Astrocyte (in vitro differentiated cells and primary cell): ENCODE measurements around the gene RPL35A. TPM values are rescaled to one million over a fixed set of nuclear protein-coding genes. Genes with fewer than 3 reads are reported as not detected.

ENCODE experiments used
- DNase-seq: peaks from one replicate; pipeline ENCODE4 v3.0.0-alpha.2; 2010; ENCODE audit warnings: low read depth
- FAIRE-seq: peaks from 2 replicates; lab custom pipeline; 2011; peaks lifted over from hg19 to GRCh38; lab: Jason Lieb, UNC
- H2AFZ ChIP-seq: 2 replicates; pipeline ENCODE4 v1.6.0; 2012; ENCODE audit warnings: low read depth, low read length, inconsistent platforms
- H3K27ac ChIP-seq: 2 replicates; pipeline ENCODE4 v1.5.1; 2011; ENCODE audit warnings: low read depth, low read length, inconsistent platforms
- H3K27me3 ChIP-seq: 2 replicates; pipeline ENCODE4 v1.6.0; 2011; ENCODE audit warnings: low read length, inconsistent platforms; ENCODE audit not compliant: insufficient read depth
- H3K36me3 ChIP-seq: 2 replicates; pipeline ENCODE4 v1.5.1; 2011; ENCODE audit warnings: low read length, inconsistent platforms; ENCODE audit not compliant: insufficient read depth
- H3K4me1 ChIP-seq: 2 replicates; pipeline ENCODE4 v1.5.1; 2011; ENCODE audit warnings: low read length, inconsistent platforms; ENCODE audit not compliant: insufficient read depth
- H3K4me2 ChIP-seq: 2 replicates; pipeline ENCODE4 v1.6.0; 2012; ENCODE audit warnings: low read length, inconsistent platforms
- H3K4me3 ChIP-seq: 2 replicates; pipeline ENCODE4 v1.5.1; 2011; ENCODE audit warnings: low read depth, mild to moderate bottlenecking, low read length, inconsistent platforms; ENCODE audit not compliant: insufficient read depth
- H3K79me2 ChIP-seq: 2 replicates; pipeline ENCODE4 v1.6.0; 2012; ENCODE audit warnings: mild to moderate bottlenecking, low read length, inconsistent platforms; ENCODE audit not compliant: insufficient read depth
- H3K9ac ChIP-seq: 2 replicates; pipeline ENCODE4 v1.6.0; 2012; ENCODE audit warnings: mild to moderate bottlenecking, low read length, inconsistent platforms
- H3K9me3 ChIP-seq: 2 replicates; pipeline ENCODE4 v1.5.1; 2012; ENCODE audit warnings: low read depth, mild to moderate bottlenecking, low read length, inconsistent platforms; ENCODE audit not compliant: insufficient read depth
- H4K20me1 ChIP-seq: 2 replicates; pipeline ENCODE4 v1.6.0; 2012; ENCODE audit warnings: low read length, inconsistent platforms; ENCODE audit not compliant: insufficient read depth
- H3K27ac Mint-ChIP-seq: one replicate; pipeline ENCODE4 v1.8.0; 2021; ENCODE audit warnings: mild to moderate bottlenecking, mixed read lengths; ENCODE audit not compliant: unreplicated experiment
- H3K27me3 Mint-ChIP-seq: one replicate; pipeline ENCODE4 v1.8.0; 2021; ENCODE audit warnings: low read depth, mixed read lengths; ENCODE audit not compliant: unreplicated experiment
- H3K36me3 Mint-ChIP-seq: one replicate; pipeline ENCODE4 v1.8.0; 2021; ENCODE audit warnings: low read depth, mixed read lengths; ENCODE audit not compliant: unreplicated experiment
- H3K4me1 Mint-ChIP-seq: one replicate; pipeline ENCODE4 v1.8.0; 2021; ENCODE audit warnings: low read depth, mixed read lengths; ENCODE audit not compliant: unreplicated experiment
- H3K4me3 Mint-ChIP-seq: one replicate; pipeline ENCODE4 v1.8.0; 2021; ENCODE audit warnings: mild to moderate bottlenecking, moderate library complexity, mixed read lengths; ENCODE audit not compliant: unreplicated experiment
- H3K9me3 Mint-ChIP-seq: one replicate; pipeline ENCODE4 v1.8.0; 2021; ENCODE audit warnings: mild to moderate bottlenecking, mixed read lengths; ENCODE audit not compliant: unreplicated experiment
- CTCF ChIP-seq: IDR thresholded peaks from 2 replicates; pipeline ENCODE4 v1.5.1; 2011; ENCODE audit warnings: low read depth, mild to moderate bottlenecking, inconsistent platforms, low read length, moderate library complexity; ENCODE audit not compliant: insufficient read depth
- EZH2 ChIP-seq: IDR thresholded peaks from 2 replicates; pipeline ENCODE4 v1.6.1; 2012; ENCODE audit warnings: mild to moderate bottlenecking, low read length, inconsistent platforms; ENCODE audit not compliant: insufficient read depth
- total RNA-seq: library from RNA; stranded (reverse); gene quantifications from 2 replicates; pipeline ENCODE4 v1.2.1, GENCODE V29; 2021

The RPL35A gene
- total RNA-seq, 1 donor from 2014 or later, result 1,031 TPM

- Histone ChIP-seq H3K36me3 (peaks cover 52% of the 10 kb centered on the region), H3K4me2 (peak overlapping the region; percentile 90), H3K27ac (no peak overlapping the region), H3K9me3 (no peaks in the 10 kb centered on the region), H3K27me3 (no peaks in the 10 kb centered on the region), H3K79me2 (peaks cover 60% of the 10 kb centered on the region), H3K4me1 (peaks cover 48% of the 10 kb centered on the region), H3K4me3 (peak overlapping the region; percentile 21), H4K20me1 (peaks cover 69% of the 10 kb centered on the region), H2AFZ (no peak overlapping the region), H3K9ac (peak overlapping the region; percentile 50)
- Mint-ChIP-seq H3K4me1 (peaks cover 29% of the 10 kb centered on the region), H3K36me3 (peaks cover 35% of the 10 kb centered on the region), H3K27ac (no peak overlapping the region), H3K9me3 (no peaks in the 10 kb centered on the region), H3K27me3 (no peaks in the 10 kb centered on the region), H3K4me3 (peak overlapping the region; percentile 99)
- DNase-seq, result no peak
- TF ChIP-seq CTCF (no peak), EZH2 (no peak)
- no peak for FAIRE-seq
Observed at GRCh38 chr3:197952440-197952839, 2.5 kb downstream of the RPL35A start.

GRCh38 chr3:197953325-197953724, 3.3 kb downstream of the RPL35A start:
- Histone ChIP-seq H3K4me2 (peak overlapping the region; percentile 90), H3K27ac (peak overlapping the region; percentile 1), H3K9ac (peak overlapping the region; percentile 50), H3K9me3 (no peaks in the 10 kb centered on the region), H2AFZ (no peak overlapping the region), H3K36me3 (peaks cover 52% of the 10 kb centered on the region), H3K27me3 (no peaks in the 10 kb centered on the region), H3K79me2 (peaks cover 60% of the 10 kb centered on the region), H3K4me1 (peaks cover 52% of the 10 kb centered on the region), H3K4me3 (peak overlapping the region; percentile 21), H4K20me1 (peaks cover 72% of the 10 kb centered on the region)
- peaks cover 35% of the 10 kb centered on the region for H3K36me3 Mint-ChIP-seq
- H3K4me1 Mint-ChIP-seq, result peaks cover 31% of the 10 kb centered on the region
- TF ChIP-seq CTCF (no peak), EZH2 (no peak)
- no peaks in the 10 kb centered on the region for H3K9me3 Mint-ChIP-seq
- no peaks in the 10 kb centered on the region for H3K27me3 Mint-ChIP-seq
- H3K4me3 Mint-ChIP-seq, result peak overlapping the region; percentile 99
- DNase-seq (no peak), FAIRE-seq (no peak)
- peak overlapping the region; percentile 60 for H3K27ac Mint-ChIP-seq

- Histone ChIP-seq H3K27ac (peak overlapping the region; percentile 1), H3K79me2 (peaks cover 60% of the 10 kb centered on the region), H3K4me3 (no peak overlapping the region), H3K4me2 (peak overlapping the region; percentile 90), H3K9ac (peak overlapping the region; percentile 50), H3K36me3 (peaks cover 52% of the 10 kb centered on the region), H3K9me3 (no peaks in the 10 kb centered on the region), H4K20me1 (peaks cover 72% of the 10 kb centered on the region), H3K27me3 (no peaks in the 10 kb centered on the region), H2AFZ (no peak overlapping the region), H3K4me1 (peaks cover 52% of the 10 kb centered on the region)
- Mint-ChIP-seq H3K4me3 (peak overlapping the region; percentile 99), H3K4me1 (peaks cover 35% of the 10 kb centered on the region), H3K27ac (peak overlapping the region; percentile 60), H3K36me3 (peaks cover 35% of the 10 kb centered on the region), H3K9me3 (no peaks in the 10 kb centered on the region), H3K27me3 (no peaks in the 10 kb centered on the region)
- TF ChIP-seq CTCF, result no peak
- no peak for TF ChIP-seq EZH2
- FAIRE-seq (no peak), DNase-seq (peak; percentile 88)
Observed at GRCh38 chr3:197953881-197954280, 3.9 kb downstream of the RPL35A start.
